Heart right ventricle (tissue), 16 donors: ENCODE data around the gene CBLC. TPM values are rescaled to one million over a fixed set of nuclear protein-coding genes. Genes with fewer than 3 reads are reported as not detected.

Source experiments
- ATAC-seq, 8 donors: fragments of 200-7000 bp; cut with Tn5 transposase; one replicate each; pipeline ENCODE4 v1.9.1; 2020; ENCODE audit warnings: mild to moderate bottlenecking in 8 of 8, moderate library complexity in 8 of 8, moderate number of reproducible peaks in 1 of 8
- DNase-seq, 2 donors: peaks; one replicate each; pipeline ENCODE4 v3.0.0-alpha.2; 2020
- H3K27ac ChIP-seq, 10 donors: fragments of 200-600 bp; sonication (generic) in 2 of 10; one replicate each; pipeline versions ENCODE4 v1.5.0 to v1.8.0; 2020 to 2022; ENCODE audit warnings: mild to moderate bottlenecking in 3 of 10
- H3K27me3 ChIP-seq, 7 donors: fragments of 200-600 bp; one replicate each; pipeline ENCODE4 v1.8.0; 2021 to 2022; ENCODE audit warnings: mild to moderate bottlenecking in 2 of 7
- H3K36me3 ChIP-seq, 9 donors: fragments of 200-600 bp; sonication (generic) in 1 of 9; one replicate each; pipeline versions ENCODE4 v1.5.0 to v1.8.0; 2020 to 2022; ENCODE audit warnings: mild to moderate bottlenecking in 2 of 9
- H3K4me1 ChIP-seq, 9 donors: fragments of 200-600 bp; sonication (generic) in 1 of 9; one replicate each; pipeline versions ENCODE4 v1.5.0 to v1.8.0; 2020 to 2022; ENCODE audit warnings: mild to moderate bottlenecking in 4 of 9
- H3K4me3 ChIP-seq, 10 donors: fragments of 200-600 bp; sonication (generic) in 2 of 10; one replicate each; pipeline versions ENCODE4 v1.5.0 to v1.8.0; 2020 to 2022; ENCODE audit warnings: mild to moderate bottlenecking in 7 of 10, moderate library complexity in 2 of 10
- H3K9me3 ChIP-seq, 11 donors: fragments of 200-600 bp in 10 of 11; sonication (generic) in 2 of 11; one replicate each; pipeline versions ENCODE4 v1.5.0 to v1.8.0; 2013 to 2022; ENCODE audit warnings: mild to moderate bottlenecking in 2 of 11, control low read depth in 1 of 11, moderate library complexity in 1 of 11
- WGBS, 2 donors: extraction: QIAGEN DNeasy Blood & Tissue Kit; methylation state at CpG; one replicate each; pipeline ENCODE4 v1.1.7; 2013; ENCODE audit warnings: inconsistent platforms in 1 of 2; 5-methylcytosine and 5-hydroxymethylcytosine counted together
- intact Hi-C, 10 donors: fragments of 100-400 bp; cut with DNase I; formaldehyde crosslinking; loops; one replicate each; pipeline versions ENCODE4 v1.11.1 to v1.14.2; 2022
- polyA plus RNA-seq, 2 donors: library from polyadenylated mRNA; stranded (reverse); fragments of 200-250 nt; gene quantifications; one replicate each; pipeline ENCODE4 v1.2.3, GENCODE V29; 2013
- total RNA-seq, 10 donors: library from RNA; stranded (reverse); fragmentation: NEBNext Ultra II Directional in 3 of 10; extraction: Animal tissue kit (Norgen Biotek cat#: 25700) in 3 of 10; gene quantifications; one replicate each; pipeline versions ENCODE4 v1.2.1 to v1.2.4, GENCODE V29; 2021 to 2023
- TF ChIP-seq, protein P1 (sequence below), 9 donors: fragments of 200-600 bp; sonication (generic) in 2 of 9; IDR thresholded peaks; one replicate each; pipeline versions ENCODE4 v1.5.0 to v1.8.0; 2021 to 2022; ENCODE audit warnings: antibody characterized with exemption in 9 of 9, mild to moderate bottlenecking in 5 of 9, moderate library complexity in 1 of 9
- donor health status: Arrhythmogenic right ventricular cardiomyopathy.
- donor health status: ischemic (EF 13 %, LVEDD 7.1; RV severe dilation, severe dysfunction).
- donor health status: healthy with polysubstance abuse.
- donor health status: DM: no; HTN: yes; CAD: no.
- donor health status: DM: no; HTN: no; CAD: no.
- donor health status: ischemic (EF 25% LVEDD 6.9; RV normal size, moderate dysfunction).
- donor health status: ischemic (EF 25% LVEDD 5.7; RV mildly dilated, moderate dysfunction).
- donor health status: healthy.
- donor health status: DM: yes; HTN: yes; CAD: no.
- donor health status: Ischemic cardiomyopathy.
- donor health status: ischemic (EF 35%, LVEDD 5.7; RV mildly dilated, moderate dysfunction).
- donor health status: nonischemic (EF 11% LVEDD 7.7; RV severe dilation, severe dysfunction).
- donor health status: DM: yes; HTN: yes; CAD: no.
- donor health status: PGD.
- donor health status: ischemic (EF 29% LVEDD 5.4; RV normal size, mild dysfunction).
- donor health status: nonischemic (EF 23%, LVEDD 6.1; RV moderate dilation, normal function).

Gene CBLC
- total and polyA plus RNA-seq, 12 donors = 0.38 TPM; not detected in 11

DNA sequence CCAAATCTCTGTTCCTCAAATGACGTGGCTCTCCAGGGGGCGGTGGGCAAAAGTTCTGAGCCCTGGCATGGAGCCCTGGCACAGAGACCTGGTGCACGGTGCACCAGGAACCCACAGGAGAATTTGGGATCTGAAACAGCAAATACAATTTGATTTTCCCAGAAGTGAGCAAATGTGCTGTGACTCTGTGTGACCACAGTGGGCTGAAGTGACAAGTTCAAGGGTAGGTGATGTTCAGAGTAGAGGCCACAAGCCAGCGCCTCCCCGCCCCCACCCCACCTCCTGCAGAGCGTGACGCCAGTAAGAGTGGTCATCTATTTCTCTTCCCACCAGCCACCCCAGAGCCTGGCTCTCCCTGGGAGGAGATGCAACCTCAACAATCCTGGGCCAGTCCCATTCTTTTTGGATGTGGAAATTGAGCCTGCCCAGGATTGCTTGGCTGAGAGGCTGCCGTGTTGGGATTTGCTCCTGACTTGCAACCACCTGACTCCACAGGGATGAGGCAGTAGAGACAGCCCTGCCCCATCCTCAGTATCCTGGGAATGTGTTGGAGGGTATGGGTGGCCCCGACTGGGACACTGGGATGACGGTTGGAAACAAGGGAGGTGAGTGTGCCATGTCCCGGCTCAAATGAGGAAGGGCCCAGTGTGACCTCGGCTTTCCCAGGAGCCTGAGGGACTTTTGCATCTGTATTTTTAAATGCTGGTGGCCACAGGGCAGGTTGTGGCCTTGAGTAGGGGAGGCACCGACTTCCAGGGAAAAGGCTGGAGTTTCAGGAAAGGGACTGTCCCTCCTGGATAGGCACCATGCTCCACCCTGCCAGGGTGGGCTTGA is 40.2 kb upstream of the CBLC start:
- Histone ChIP-seq H3K9me3 (no peaks in the 10 kb centered on the region), H3K4me3 (no peak overlapping the region), H3K27ac (peak overlapping the region in 1 of 10 donors; percentile 73), H3K4me1 (peaks cover 8 to 68% (median 21%) of the 10 kb centered on the region in 9 donors), H3K36me3 (no peaks in the 10 kb centered on the region), H3K27me3 (no peaks in the 10 kb centered on the region)
- WGBS, 2 donors = 61 to 66% methylated on average over 13 of the region's 13 CpGs
- ATAC-seq (no peak), DNase-seq (no peak)
- TF ChIP-seq, protein P1, sequence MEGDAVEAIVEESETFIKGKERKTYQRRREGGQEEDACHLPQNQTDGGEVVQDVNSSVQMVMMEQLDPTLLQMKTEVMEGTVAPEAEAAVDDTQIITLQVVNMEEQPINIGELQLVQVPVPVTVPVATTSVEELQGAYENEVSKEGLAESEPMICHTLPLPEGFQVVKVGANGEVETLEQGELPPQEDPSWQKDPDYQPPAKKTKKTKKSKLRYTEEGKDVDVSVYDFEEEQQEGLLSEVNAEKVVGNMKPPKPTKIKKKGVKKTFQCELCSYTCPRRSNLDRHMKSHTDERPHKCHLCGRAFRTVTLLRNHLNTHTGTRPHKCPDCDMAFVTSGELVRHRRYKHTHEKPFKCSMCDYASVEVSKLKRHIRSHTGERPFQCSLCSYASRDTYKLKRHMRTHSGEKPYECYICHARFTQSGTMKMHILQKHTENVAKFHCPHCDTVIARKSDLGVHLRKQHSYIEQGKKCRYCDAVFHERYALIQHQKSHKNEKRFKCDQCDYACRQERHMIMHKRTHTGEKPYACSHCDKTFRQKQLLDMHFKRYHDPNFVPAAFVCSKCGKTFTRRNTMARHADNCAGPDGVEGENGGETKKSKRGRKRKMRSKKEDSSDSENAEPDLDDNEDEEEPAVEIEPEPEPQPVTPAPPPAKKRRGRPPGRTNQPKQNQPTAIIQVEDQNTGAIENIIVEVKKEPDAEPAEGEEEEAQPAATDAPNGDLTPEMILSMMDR (IDR thresholded peaks at IDR 0.05) = no peak
- intact Hi-C loops = no loop called here

DNA sequence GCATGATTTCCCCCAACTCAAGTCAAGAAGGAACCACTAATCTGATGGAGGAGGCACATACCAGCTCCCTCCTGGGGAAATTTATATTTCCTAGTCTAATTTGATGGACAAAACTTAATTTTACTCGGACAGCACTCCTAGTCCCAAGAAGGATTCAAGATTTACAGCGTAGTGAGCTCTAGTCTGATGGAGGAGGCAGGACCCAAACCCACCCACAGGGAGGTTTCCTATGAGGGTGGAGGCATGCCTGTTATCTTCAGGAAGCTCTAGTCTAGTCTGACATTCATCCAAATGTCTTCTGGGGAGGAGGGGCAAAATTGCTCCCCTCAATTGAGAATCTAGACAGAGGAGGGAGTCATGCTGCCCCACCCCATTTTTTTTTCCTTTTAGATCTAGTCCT is 39.6 kb upstream of the CBLC start:
- Histone ChIP-seq H3K27me3 (no peaks in the 10 kb centered on the region), H3K27ac (peak overlapping the region in 1 of 10 donors; percentile 73), H3K4me3 (no peak overlapping the region), H3K9me3 (no peaks in the 10 kb centered on the region), H3K36me3 (no peaks in the 10 kb centered on the region), H3K4me1 (peaks cover 13 to 69% (median 28%) of the 10 kb centered on the region in 9 donors)
- TF ChIP-seq, protein P1 (IDR thresholded peaks at IDR 0.05) = no peak
- intact Hi-C loops = no loop called here
- DNase-seq = no peak
- WGBS, 2 donors = 71 to 81% methylated on average over 2 of the region's 2 CpGs
- ATAC-seq = no peak

DNA sequence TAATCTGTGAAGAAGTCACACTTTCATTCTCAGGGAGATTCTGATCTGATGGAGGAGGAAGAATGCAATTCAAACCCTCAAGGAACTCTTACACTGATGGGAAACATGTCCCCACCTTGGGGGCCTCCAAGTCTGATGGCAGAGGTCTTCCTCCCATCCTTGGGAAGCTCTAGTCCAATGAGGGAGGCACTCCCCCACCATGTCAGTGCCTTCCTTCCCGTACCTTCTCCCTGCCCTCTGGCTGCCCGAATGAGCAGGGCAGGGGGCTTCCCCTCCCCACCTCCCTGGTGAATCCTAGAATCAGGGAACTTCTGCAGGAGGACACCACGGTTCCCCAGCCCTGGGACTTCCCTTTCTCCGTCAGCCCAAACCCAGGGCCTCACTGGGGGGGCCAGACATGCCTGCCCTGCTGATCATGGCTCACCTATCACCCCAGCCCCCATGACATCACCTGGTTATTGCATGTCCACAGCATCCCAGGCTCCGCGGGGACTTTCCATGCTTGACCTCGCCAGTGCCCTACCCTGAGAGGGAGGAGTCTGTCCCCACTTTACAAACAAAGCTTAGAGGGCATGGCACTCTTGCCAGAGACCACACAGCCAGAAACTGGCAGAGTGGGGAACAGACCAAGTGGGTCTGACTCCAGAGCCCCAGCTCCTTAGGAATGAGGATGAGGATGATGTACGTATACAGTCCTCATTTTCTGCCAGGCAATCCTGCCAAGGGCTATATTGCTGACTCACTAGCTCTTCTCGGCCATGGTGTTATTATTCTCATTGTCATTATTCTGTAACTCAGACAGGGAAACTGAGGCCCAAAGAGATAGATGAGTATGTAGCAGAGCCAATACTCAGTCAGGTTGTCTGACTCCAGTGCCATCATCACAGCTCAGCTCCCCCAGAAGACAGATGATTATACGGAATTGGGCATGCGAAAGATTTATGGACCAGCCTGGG is 38.8 kb upstream of the CBLC start:
- intact Hi-C loops = no loop called here
- no peak for ATAC-seq
- Histone ChIP-seq H3K27me3 (no peaks in the 10 kb centered on the region), H3K27ac (peak overlapping the region in 1 of 10 donors; percentile 73), H3K36me3 (no peaks in the 10 kb centered on the region), H3K9me3 (no peaks in the 10 kb centered on the region), H3K4me3 (no peak overlapping the region), H3K4me1 (peaks cover 13 to 77% (median 35%) of the 10 kb centered on the region in 9 donors)
- TF ChIP-seq, protein P1 (IDR thresholded peaks at IDR 0.05) = no peak
- DNase-seq = no peak
- WGBS, 2 donors = 64 to 66% methylated on average over 11 of the region's 11 CpGs

DNA sequence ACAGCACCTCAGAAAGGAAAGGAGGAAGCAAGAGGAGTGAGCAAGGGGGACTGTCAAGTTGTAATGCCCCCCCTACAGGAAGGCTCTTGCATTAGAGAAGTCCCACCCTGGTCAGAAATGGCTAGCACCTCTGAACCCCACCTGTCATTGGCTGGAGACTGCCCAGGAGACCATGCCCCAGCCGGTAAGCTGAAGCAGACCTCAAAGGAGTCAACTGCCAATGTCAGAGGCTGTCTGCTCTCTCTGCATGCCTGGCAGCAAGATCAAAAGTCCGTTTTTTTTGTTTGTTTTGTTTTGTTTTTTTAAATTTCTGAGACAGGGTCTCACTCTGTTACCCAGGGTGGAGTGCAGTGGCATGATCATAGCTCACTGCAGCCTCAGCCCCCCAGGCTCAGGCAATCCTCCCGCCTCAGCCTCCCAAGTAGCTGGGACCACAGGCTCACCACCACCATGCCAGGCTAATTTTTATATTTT is 37.3 kb upstream of the CBLC start:
- ATAC-seq (no peak), DNase-seq (no peak)
- Histone ChIP-seq H3K36me3 (no peaks in the 10 kb centered on the region), H3K4me1 (peaks cover 18 to 92% (median 50%) of the 10 kb centered on the region in 9 donors), H3K9me3 (no peaks in the 10 kb centered on the region), H3K4me3 (no peak overlapping the region), H3K27me3 (no peaks in the 10 kb centered on the region), H3K27ac (peak overlapping the region in 7 of 10 donors; percentile 74 to 100 (median 94))
- TF ChIP-seq, protein P1 (IDR thresholded peaks at IDR 0.05) = no peak
- WGBS, 2 donors = 58 to 61% methylated on average over 3 of the region's 3 CpGs
- intact Hi-C loops = no loop called here
